Measurements from ENCODE around the gene LFNG.

- TF ChIP-seq CTCF (IDR thresholded peaks at IDR 0.05; ENCODE audit: low read depth, low read length, missing input control) (no peak), ZBTB33 (IDR thresholded peaks at IDR 0.05) (no peak), YY1 (IDR thresholded peaks at IDR 0.05) (no peak), EGR1 (IDR thresholded peaks at IDR 0.05; ENCODE audit: low read depth in 2 of 2) (no peak), SP1 (IDR thresholded peaks at IDR 0.05) (no peak), MAX (IDR thresholded peaks at IDR 0.05) (no peak), ATF3 (IDR thresholded peaks at IDR 0.05) (no peak), RXRA (IDR thresholded peaks at IDR 0.05) (no peak), REST (IDR thresholded peaks at IDR 0.05) (no peak), NR2F2 (IDR thresholded peaks at IDR 0.05) (no peak), RAD21 (IDR thresholded peaks at IDR 0.05) (no peak), TAF1 (conservative IDR thresholded peaks at IDR 0.05) (no peak)
Observed at GRCh38 chr7:2509298-2509906, 10.2 kb upstream of the LFNG start.
